Measurements from ENCODE around the gene SLC12A4. TPM values are rescaled to one million over a fixed set of nuclear protein-coding genes. Genes with fewer than 3 reads are reported as not detected.

Gene SLC12A4
- total and polyA plus RNA-seq, 2 of the 13 experiments (the other 11 are each of a cell fraction or from before 2014, with no cell fraction given), result 65.1 to 84.3 TPM

DNA sequence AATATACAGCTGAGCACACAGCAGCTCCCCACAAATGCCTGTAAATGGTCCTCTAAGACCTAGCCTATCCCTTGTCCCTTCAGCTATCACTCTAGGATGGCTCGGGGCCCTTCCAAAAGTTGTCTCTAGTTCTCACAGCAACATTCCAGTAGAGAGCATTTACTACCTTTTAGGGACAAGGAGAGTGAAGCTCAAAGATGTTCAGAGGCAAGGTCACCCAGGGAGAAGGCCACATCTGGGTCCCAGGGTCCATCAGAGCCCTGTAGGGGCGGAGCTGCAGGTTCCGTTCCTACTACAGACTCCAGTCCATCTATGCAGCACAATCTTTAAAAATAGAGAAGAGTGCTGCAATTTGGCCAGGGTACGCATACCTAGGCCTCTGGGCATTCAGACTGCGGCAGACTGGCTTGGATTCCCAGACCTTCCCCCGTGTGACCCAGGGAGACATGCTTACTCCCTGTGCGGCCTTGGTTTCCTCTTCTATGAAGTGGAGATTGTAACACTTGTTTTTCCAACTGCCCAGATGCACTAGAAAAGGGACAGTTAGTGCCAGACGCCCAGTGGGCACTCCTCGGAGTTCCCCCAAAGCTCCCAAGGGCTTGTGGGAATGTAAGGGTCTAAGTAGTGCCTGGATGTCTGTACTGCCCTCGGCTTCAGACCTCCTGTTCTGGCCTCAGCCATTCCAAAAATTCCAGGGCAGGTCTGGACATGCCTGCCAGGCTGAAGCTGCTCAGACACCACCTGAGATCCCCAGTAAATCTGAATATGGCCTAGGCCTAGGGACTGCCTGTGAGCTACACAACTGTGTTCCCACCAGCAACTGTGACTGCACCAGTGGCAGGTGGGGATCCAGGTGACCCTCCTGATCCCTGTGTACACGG, 2.5 kb downstream of the SLC12A4 start (continued):
- TF ChIP-seq, protein P1, sequence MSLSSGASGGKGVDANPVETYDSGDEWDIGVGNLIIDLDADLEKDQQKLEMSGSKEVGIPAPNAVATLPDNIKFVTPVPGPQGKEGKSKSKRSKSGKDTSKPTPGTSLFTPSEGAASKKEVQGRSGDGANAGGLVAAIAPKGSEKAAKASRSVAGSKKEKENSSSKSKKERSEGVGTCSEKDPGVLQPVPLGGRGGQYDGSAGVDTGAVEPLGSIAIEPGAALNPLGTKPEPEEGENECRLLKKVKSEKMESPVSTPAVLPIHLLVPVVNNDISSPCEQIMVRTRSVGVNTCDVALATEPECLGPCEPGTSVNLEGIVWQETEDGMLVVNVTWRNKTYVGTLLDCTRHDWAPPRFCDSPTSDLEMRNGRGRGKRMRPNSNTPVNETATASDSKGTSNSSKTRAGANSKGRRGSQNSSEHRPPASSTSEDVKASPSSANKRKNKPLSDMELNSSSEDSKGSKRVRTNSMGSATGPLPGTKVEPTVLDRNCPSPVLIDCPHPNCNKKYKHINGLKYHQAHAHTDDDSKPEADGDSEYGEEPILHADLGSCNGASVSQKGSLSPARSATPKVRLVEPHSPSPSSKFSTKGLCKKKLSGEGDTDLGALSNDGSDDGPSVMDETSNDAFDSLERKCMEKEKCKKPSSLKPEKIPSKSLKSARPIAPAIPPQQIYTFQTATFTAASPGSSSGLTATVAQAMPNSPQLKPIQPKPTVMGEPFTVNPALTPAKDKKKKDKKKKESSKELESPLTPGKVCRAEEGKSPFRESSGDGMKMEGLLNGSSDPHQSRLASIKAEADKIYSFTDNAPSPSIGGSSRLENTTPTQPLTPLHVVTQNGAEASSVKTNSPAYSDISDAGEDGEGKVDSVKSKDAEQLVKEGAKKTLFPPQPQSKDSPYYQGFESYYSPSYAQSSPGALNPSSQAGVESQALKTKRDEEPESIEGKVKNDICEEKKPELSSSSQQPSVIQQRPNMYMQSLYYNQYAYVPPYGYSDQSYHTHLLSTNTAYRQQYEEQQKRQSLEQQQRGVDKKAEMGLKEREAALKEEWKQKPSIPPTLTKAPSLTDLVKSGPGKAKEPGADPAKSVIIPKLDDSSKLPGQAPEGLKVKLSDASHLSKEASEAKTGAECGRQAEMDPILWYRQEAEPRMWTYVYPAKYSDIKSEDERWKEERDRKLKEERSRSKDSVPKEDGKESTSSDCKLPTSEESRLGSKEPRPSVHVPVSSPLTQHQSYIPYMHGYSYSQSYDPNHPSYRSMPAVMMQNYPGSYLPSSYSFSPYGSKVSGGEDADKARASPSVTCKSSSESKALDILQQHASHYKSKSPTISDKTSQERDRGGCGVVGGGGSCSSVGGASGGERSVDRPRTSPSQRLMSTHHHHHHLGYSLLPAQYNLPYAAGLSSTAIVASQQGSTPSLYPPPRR (CRISPR knock-in tag; IDR thresholded peaks at IDR 0.05; ENCODE audit: borderline replicate concordance), result peak; percentile 16; the same call in 1 of the 2 replicates
- TF ChIP-seq, protein P2, sequence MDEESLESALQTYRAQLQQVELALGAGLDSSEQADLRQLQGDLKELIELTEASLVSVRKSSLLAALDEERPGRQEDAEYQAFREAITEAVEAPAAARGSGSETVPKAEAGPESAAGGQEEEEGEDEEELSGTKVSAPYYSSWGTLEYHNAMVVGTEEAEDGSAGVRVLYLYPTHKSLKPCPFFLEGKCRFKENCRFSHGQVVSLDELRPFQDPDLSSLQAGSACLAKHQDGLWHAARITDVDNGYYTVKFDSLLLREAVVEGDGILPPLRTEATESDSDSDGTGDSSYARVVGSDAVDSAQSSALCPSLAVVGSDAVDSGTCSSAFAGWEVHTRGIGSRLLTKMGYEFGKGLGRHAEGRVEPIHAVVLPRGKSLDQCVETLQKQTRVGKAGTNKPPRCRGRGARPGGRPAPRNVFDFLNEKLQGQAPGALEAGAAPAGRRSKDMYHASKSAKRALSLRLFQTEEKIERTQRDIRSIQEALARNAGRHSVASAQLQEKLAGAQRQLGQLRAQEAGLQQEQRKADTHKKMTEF (CRISPR knock-in tag; IDR thresholded peaks at IDR 0.05), result no peak; the same call in 1 of the 2 replicates
- no peak for TF ChIP-seq RFXANK (CRISPR knock-in tag; IDR thresholded peaks at IDR 0.05)
- 0 out of 2 replicates have a peak, but pooled peaks have one; percentile 5 for TF ChIP-seq MEF2D (CRISPR knock-in tag; IDR thresholded peaks at IDR 0.05)
- TF ChIP-seq IRF2 (CRISPR knock-in tag; IDR thresholded peaks at IDR 0.05), result 0 out of 2 replicates have a peak, but pooled peaks have one; percentile 13
- TF ChIP-seq MAFF (IDR thresholded peaks at IDR 0.05; ENCODE audit: low read depth, low read length), result no peak
- peak; percentile 44; the same call in 1 of the 2 replicates for TF ChIP-seq ZNF605 (CRISPR knock-in tag; IDR thresholded peaks at IDR 0.05)
- TF ChIP-seq HNF4A (CRISPR knock-in tag; IDR thresholded peaks at IDR 0.05), result peak; percentile 54
- peak; percentile 99 for TF ChIP-seq TP53 (CRISPR knock-in tag; conservative IDR thresholded peaks at IDR 0.05)
- no peak for TF ChIP-seq ZNF720 (CRISPR knock-in tag; IDR thresholded peaks at IDR 0.05)
- TF ChIP-seq, protein P3, sequence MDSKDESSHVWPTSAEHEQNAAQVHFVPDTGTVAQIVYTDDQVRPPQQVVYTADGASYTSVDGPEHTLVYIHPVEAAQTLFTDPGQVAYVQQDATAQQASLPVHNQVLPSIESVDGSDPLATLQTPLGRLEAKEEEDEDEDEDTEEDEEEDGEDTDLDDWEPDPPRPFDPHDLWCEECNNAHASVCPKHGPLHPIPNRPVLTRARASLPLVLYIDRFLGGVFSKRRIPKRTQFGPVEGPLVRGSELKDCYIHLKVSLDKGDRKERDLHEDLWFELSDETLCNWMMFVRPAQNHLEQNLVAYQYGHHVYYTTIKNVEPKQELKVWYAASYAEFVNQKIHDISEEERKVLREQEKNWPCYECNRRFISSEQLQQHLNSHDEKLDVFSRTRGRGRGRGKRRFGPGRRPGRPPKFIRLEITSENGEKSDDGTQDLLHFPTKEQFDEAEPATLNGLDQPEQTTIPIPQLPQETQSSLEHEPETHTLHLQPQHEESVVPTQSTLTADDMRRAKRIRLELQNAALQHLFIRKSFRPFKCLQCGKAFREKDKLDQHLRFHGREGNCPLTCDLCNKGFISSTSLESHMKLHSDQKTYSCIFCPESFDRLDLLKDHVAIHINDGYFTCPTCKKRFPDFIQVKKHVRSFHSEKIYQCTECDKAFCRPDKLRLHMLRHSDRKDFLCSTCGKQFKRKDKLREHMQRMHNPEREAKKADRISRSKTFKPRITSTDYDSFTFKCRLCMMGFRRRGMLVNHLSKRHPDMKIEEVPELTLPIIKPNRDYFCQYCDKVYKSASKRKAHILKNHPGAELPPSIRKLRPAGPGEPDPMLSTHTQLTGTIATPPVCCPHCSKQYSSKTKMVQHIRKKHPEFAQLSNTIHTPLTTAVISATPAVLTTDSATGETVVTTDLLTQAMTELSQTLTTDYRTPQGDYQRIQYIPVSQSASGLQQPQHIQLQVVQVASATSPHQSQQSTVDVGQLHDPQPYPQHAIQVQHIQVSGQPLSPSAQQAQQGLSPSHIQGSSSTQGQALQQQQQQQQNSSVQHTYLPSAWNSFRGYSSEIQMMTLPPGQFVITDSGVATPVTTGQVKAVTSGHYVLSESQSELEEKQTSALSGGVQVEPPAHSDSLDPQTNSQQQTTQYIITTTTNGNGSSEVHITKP (CRISPR knock-in tag; IDR thresholded peaks at IDR 0.05; ENCODE audit: low read depth), result no peak
- TF ChIP-seq POLR2G (IDR thresholded peaks at IDR 0.05; ENCODE audit: low read depth, low read length), result no peak
- TF ChIP-seq, protein P4, sequence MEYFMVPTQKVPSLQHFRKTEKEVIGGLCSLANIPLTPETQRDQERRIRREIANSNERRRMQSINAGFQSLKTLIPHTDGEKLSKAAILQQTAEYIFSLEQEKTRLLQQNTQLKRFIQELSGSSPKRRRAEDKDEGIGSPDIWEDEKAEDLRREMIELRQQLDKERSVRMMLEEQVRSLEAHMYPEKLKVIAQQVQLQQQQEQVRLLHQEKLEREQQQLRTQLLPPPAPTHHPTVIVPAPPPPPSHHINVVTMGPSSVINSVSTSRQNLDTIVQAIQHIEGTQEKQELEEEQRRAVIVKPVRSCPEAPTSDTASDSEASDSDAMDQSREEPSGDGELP (IDR thresholded peaks at IDR 0.05; ENCODE audit: borderline replicate concordance, low read depth), result no peak; the same call in 1 of the 2 replicates
- no peak for TF ChIP-seq ETV6 (CRISPR knock-in tag; conservative IDR thresholded peaks at IDR 0.05)
- TF ChIP-seq STAT5B (CRISPR knock-in tag; IDR thresholded peaks at IDR 0.05), result no peak
- no peak for TF ChIP-seq MTF1 (CRISPR knock-in tag; IDR thresholded peaks at IDR 0.05)
- TF ChIP-seq YEATS4 (CRISPR knock-in tag; IDR thresholded peaks at IDR 0.05; ENCODE audit: borderline replicate concordance), result 0 out of 2 replicates have a peak, but pooled peaks have one; percentile 6
- TF ChIP-seq TBX2 (CRISPR knock-in tag; IDR thresholded peaks at IDR 0.05; ENCODE audit: borderline replicate concordance), result 0 out of 2 replicates have a peak, but pooled peaks have one; percentile 10
- TF ChIP-seq ARNTL (CRISPR knock-in tag; IDR thresholded peaks at IDR 0.05), result 0 out of 2 replicates have a peak, but pooled peaks have one; percentile 32
